HUES6 (cell line): Measurements from ENCODE around the gene CBX5.
A peak's percentile ranks its signal among the peaks of the same experiment; 100 is the strongest.

Experiments
- H3K27ac ChIP-seq: 2 replicates; pipeline ENCODE4 v1.7.0; 2013; ENCODE audit warnings: low read depth, mild to moderate bottlenecking, low read length, inconsistent platforms
- H3K27me3 ChIP-seq: 2 replicates; pipeline ENCODE4 v1.6.1; 2013; ENCODE audit warnings: low read length; ENCODE audit not compliant: control insufficient read depth, insufficient read depth
- H3K36me3 ChIP-seq: 2 replicates; pipeline ENCODE4 v1.6.1; 2013; ENCODE audit warnings: low read length; ENCODE audit not compliant: control insufficient read depth, insufficient read depth
- H3K4me1 ChIP-seq: 2 replicates; pipeline ENCODE4 v1.6.1; 2013; ENCODE audit warnings: low read length; ENCODE audit not compliant: control insufficient read depth, insufficient read depth
- H3K4me3 ChIP-seq: 2 replicates; pipeline ENCODE4 v1.5.1; 2013; ENCODE audit warnings: low read depth, low read length
- H3K9ac ChIP-seq: one replicate; pipeline ENCODE4 v1.6.1; 2013; ENCODE audit warnings: mild to moderate bottlenecking, low read length
- H3K9me3 ChIP-seq: 2 replicates; pipeline ENCODE4 v1.6.1; 2013; ENCODE audit warnings: low read depth, low read length; ENCODE audit not compliant: control insufficient read depth, insufficient read depth

CBX5 gene

DNA sequence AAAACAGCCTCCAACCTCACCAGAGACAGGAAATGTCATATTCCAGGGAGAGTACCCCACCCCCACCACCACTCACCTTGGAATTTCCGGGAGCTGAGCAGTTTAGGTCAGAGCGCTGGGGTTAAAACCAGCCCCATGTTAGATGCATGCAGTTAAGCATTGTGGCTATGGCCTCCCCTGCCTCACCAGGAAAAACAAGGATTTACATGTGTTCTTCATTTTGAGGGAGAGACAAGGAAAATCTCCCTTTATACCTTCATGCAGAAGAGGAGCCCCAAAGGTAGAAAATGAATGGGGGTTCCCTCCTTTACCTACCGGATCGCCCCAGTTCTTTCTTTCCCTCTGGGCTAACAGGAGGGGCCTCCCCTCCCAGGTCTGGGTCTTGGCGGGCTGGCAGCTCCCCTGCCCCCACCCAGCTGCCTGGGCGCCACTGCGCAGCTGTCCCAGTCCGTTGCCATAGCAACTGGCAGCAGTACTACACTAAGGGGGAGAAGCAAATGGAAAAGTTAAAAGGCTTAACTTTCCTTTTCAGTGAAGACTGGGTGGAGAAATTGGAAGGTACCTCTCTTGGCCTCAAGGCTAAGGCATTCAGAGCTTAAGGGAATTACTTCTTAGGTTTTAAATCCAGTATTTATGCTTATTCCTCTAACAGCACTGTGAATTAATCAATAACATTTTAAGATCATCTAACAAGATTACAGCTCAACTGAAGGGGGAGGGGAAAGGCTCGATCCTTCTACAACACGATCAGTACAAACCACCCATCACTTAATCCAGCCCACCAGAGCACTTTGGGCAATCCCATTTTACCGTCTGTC is 20.5 kb downstream of the CBX5 start:
- Histone ChIP-seq H3K4me3 (peak overlapping the region; percentile 60), H3K9me3 (no peaks in the 10 kb centered on the region), H3K4me1 (peaks cover 44% of the 10 kb centered on the region), H3K27ac (peak overlapping the region; percentile 97), H3K36me3 (peaks cover 27% of the 10 kb centered on the region), H3K27me3 (no peaks in the 10 kb centered on the region), H3K9ac (peak overlapping the region; percentile 93)

DNA sequence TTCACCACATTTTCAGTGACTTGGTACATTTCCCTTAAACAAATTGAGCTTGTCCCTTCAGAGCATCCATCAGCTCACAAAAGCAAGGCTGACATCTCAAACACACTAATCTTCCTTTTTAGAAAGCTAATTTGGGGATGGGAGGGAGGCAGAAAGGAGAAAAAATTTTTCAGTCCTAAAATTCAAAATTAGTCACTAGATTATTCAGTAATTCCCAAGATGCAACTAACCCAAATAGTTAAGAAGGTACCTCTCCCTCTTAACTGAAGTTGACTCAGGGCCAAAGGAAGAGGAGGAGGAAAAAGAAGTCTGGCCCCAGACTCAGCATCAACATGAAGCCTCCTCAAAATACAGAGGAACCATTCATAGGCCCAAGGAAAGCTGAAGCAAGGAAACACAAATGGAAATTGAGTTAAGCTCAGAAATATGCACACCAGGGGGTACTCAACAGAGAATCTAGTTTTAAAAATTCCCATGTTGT is 21.7 kb downstream of the CBX5 start:
- Histone ChIP-seq H3K9me3 (no peaks in the 10 kb centered on the region), H3K27ac (peak overlapping the region; percentile 97), H3K36me3 (peaks cover 35% of the 10 kb centered on the region), H3K27me3 (no peaks in the 10 kb centered on the region), H3K4me3 (peak overlapping the region; percentile 60), H3K9ac (peak overlapping the region; percentile 93), H3K4me1 (peaks cover 44% of the 10 kb centered on the region)

DNA sequence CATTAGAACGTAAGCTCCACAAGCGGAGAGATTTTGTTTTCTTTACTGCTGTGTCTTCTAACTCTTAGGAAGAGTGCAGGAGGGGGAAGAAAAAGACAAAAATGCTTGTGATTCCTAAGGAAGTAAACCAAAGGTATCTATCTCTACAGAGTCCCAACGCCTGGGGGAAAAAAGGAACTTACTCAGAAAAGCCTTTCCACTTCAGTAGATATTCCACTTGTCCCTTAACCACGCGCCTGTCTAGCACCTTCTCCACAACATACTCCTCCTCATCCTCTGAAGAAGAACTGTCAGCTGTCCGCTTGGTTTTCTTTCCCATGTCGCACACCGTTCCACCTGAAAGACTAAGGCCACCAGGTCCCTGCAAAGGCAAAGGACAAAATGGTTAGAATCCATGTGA is 22.6 kb downstream of the CBX5 start:
- Histone ChIP-seq H3K9me3 (no peaks in the 10 kb centered on the region), H3K4me3 (no peak overlapping the region), H3K27ac (peak overlapping the region; percentile 97), H3K4me1 (peaks cover 38% of the 10 kb centered on the region), H3K36me3 (peaks cover 44% of the 10 kb centered on the region), H3K27me3 (no peaks in the 10 kb centered on the region), H3K9ac (no peak overlapping the region)

DNA sequence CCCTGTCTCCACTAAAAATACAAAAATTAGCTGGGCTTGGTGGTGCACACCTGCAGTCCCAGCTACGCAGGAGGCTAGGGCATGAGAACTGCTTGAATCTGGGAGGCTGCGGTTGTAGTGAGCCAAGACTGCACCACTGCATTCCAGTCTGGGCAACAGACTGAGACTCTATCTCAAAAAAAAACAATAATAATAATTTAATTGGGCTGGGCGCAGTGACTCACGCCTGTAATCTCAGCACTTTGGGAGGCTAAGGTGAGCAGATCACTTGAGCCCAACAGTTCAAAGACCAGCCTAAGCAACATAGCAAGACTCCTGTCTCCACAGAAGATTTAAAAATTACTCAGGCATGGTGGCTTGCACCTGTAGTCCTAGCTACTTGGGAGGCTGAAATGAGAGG is 26.7 kb downstream of the CBX5 start:
- Histone ChIP-seq H3K27me3 (no peaks in the 10 kb centered on the region), H3K27ac (no peak overlapping the region), H3K4me3 (no peak overlapping the region), H3K36me3 (peaks cover 69% of the 10 kb centered on the region), H3K9me3 (no peaks in the 10 kb centered on the region), H3K4me1 (peaks cover 12% of the 10 kb centered on the region), H3K9ac (no peak overlapping the region)

DNA sequence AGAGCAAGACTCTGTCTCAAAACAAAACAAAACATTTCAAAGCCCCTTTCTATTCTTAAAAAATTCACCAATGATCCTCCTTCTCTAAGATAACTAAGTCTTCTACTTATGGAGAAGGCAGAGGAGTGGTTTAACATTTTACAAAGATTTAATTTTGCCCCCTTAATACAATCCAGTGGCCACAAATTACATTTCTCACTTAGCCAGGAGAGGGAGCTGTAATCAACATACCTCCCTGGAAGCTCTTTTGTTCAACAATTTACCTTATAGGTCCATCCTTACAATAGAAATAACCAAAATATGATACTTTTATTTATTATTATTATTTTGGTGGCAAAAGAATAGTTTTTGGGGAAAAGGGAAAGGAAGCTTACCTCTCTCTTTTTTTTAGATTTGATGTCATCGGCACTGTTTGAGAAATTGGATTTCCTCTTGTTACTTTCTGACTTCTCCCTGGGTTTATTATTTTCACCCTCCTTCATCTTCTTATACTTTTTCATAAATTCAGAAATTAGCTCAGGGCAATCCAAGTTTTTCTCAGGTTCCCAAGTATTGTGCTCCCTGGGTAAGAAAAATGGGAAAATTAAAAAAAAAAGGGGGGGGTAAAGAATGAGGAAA is 28.1 kb downstream of the CBX5 start:
- no peaks in the 10 kb centered on the region for H3K27me3 ChIP-seq
- no peak overlapping the region for H3K9ac ChIP-seq
- no peak overlapping the region for H3K4me3 ChIP-seq
- H3K27ac ChIP-seq, result no peak overlapping the region
- no peaks in the 10 kb centered on the region for H3K4me1 ChIP-seq
- no peaks in the 10 kb centered on the region for H3K9me3 ChIP-seq
- peaks cover 69% of the 10 kb centered on the region for H3K36me3 ChIP-seq

DNA sequence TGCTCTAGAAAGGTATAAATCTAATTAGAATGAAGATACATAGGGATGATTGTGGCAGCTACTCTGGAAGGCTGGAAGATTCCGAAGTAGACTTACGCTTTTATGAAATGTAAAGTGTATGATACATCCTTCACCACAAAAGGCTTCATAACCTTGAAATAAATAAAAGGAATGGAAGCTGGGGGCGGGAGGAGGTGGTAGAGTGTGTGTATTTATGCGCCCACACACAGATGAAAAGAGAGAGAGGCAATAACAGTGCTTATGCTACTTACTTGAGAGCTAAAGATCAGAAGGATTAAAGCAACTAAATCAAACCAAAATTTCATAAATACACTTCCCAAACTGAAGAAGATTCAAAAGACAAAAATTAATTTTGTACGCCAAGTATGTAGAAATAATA is 30.4 kb downstream of the CBX5 start:
- Histone ChIP-seq H3K36me3 (peaks cover 67% of the 10 kb centered on the region), H3K27me3 (no peaks in the 10 kb centered on the region), H3K27ac (no peak overlapping the region), H3K9ac (no peak overlapping the region), H3K9me3 (no peaks in the 10 kb centered on the region), H3K4me1 (no peaks in the 10 kb centered on the region), H3K4me3 (no peak overlapping the region)

DNA sequence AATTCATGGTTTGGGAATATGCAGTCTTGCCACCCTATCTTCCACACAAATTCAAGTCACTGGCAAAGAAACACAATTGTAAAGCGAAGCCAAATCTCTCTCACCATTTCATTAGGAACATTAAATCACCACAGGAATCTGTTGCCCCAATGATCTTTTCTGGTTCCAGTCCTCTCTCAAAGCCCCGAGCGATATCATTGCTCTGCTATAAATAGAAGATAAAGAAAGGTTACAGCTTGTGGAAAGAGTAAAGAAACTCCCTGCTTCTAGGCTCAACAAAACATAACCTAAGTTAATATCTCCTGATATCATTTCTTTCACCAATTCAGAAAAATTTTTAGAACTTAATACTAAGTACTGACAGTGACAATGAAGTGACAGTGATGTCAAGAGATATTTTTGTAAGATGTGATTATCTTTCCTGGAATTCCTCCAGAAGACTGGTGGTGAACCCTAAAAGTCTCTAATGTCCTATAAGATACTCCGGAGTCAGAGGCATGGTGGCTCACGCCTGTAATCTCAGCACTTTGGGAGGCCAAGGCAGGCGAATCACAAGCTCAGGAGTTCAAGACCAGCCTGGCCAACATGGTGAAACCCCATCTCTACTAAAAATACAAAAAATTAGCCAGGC is 33.8 kb downstream of the CBX5 start:
- H3K4me3 ChIP-seq, result no peak overlapping the region
- H3K4me1 ChIP-seq, result no peaks in the 10 kb centered on the region
- no peak overlapping the region for H3K27ac ChIP-seq
- H3K27me3 ChIP-seq, result no peaks in the 10 kb centered on the region
- H3K36me3 ChIP-seq, result peaks cover 62% of the 10 kb centered on the region
- no peaks in the 10 kb centered on the region for H3K9me3 ChIP-seq
- no peak overlapping the region for H3K9ac ChIP-seq

DNA sequence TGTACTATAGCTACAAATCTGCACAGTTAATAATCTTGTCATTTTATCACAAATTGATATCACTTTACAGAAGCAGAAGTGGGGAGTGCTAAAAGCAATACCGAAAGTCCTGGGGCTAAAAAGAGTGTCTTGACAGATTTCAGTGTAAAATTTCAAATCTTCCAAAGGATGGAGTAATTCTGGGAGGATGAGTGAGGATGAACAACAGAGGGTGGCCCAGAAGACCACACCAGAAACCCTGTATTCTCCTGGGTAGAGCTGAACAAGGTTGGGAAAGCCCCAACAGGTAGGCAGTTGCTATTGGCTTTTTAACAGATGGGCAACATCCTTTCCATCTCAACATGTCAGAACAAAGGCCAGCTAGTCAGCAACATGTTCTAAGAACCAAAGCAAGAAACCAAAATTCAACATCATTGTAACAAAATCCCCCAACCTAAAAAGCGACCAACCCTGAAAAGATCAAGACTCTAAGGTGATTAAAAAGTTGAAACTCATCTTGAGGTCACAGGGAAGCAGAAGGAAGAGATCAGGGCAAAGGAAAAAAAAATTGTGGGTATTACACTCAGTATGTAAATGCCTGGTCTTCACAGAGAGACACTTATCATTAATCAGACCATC is 38.8 kb downstream of the CBX5 start:
- no peak overlapping the region for H3K4me3 ChIP-seq
- H3K27ac ChIP-seq, result no peak overlapping the region
- H3K27me3 ChIP-seq, result no peaks in the 10 kb centered on the region
- H3K4me1 ChIP-seq, result no peaks in the 10 kb centered on the region
- no peak overlapping the region for H3K9ac ChIP-seq
- peaks cover 76% of the 10 kb centered on the region for H3K36me3 ChIP-seq
- no peaks in the 10 kb centered on the region for H3K9me3 ChIP-seq

DNA sequence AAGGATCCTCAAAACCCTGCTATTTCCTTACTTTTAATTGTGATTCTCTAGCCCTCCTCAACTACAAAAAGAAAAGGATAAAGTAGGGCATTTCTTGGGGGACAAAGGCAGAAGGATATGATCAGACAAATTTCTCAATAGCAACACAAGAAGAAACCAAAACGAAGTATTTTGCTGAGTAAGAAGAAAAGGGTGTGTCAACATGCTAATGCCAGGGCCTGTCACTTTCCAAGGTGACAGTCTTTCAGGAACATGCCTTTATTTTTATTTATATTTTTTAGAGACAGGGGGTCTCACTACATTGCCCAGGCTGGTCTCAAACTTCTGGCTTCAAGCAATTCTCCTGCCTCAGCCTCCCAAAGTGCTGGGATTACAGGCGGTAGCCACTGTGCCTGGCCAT is 39.8 kb downstream of the CBX5 start:
- peaks cover 75% of the 10 kb centered on the region for H3K36me3 ChIP-seq
- H3K27ac ChIP-seq, result no peak overlapping the region
- no peak overlapping the region for H3K9ac ChIP-seq
- no peaks in the 10 kb centered on the region for H3K4me1 ChIP-seq
- H3K27me3 ChIP-seq, result no peaks in the 10 kb centered on the region
- no peak overlapping the region for H3K4me3 ChIP-seq
- no peaks in the 10 kb centered on the region for H3K9me3 ChIP-seq

DNA sequence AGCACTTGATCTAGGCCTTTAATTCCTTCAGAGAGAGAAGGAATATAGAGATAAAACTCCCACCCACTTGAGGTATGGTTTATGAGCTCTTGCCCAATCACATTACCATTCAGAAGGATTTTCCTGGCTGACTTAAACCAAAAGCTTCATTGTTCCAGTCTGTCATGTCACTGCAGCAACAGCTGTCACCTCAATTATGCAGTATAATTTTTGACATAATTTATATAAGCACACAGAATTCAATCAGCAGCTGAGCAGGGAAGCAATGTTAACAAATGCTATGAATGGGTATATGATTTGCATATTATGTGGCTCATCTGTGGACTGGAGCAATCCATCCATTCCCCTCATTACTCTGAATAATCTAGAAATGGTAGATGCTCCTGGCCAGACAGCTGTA is 40.3 kb downstream of the CBX5 start:
- peaks cover 70% of the 10 kb centered on the region for H3K36me3 ChIP-seq
- no peak overlapping the region for H3K27ac ChIP-seq
- H3K4me1 ChIP-seq, result no peaks in the 10 kb centered on the region
- H3K9ac ChIP-seq, result no peak overlapping the region
- H3K9me3 ChIP-seq, result no peaks in the 10 kb centered on the region
- no peaks in the 10 kb centered on the region for H3K27me3 ChIP-seq
- H3K4me3 ChIP-seq, result no peak overlapping the region

DNA sequence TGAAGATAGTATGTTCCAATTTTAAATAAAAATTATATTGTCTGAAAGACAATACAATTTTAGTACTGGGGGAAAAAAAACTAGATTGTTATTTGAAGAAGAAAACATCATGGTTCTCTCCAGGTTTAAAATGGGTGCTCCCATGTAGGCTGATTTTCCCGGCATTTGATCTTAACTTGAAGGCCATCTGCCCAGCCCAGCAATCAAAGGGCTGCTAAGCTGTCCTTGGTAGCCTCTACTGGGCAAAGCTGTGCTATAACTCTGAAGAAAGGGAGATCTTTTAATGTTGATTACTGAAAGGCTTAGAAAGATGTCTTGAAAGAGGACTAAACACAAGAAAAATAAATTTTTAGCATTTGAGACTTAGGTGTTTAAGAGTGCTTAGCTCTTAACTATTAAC is 41.4 kb downstream of the CBX5 start:
- H3K9me3 ChIP-seq, result no peaks in the 10 kb centered on the region
- H3K4me1 ChIP-seq, result no peaks in the 10 kb centered on the region
- no peak overlapping the region for H3K4me3 ChIP-seq
- no peak overlapping the region for H3K27ac ChIP-seq
- H3K9ac ChIP-seq, result no peak overlapping the region
- no peaks in the 10 kb centered on the region for H3K27me3 ChIP-seq
- peaks cover 66% of the 10 kb centered on the region for H3K36me3 ChIP-seq
